Ovary (tissue), 9 donors: Measurements from ENCODE around the gene EID3. TPM values are rescaled to one million over a fixed set of nuclear protein-coding genes. Genes with fewer than 3 reads are reported as not detected.
"Not testable (repeated sequence)": the region's sequence is repeated elsewhere in the genome, so short reads cannot be mapped to it uniquely, and the experiment has no call there.

Source experiments
- DNase-seq, 5 donors: peaks; one replicate each; pipeline ENCODE4 v3.0.0-alpha.2; 2019 to 2020
- H3K27ac ChIP-seq, 2 donors: fragments of 200-600 bp; one replicate each; pipeline versions ENCODE4 v1.5.1 to v1.8.0; 2019 to 2022
- H3K27me3 ChIP-seq: fragments of 200-600 bp; one replicate; pipeline ENCODE4 v1.8.0; 2022
- H3K36me3 ChIP-seq: fragments of 200-600 bp; sonication (generic); one replicate; pipeline ENCODE4 v1.5.1; 2019
- H3K4me1 ChIP-seq: one replicate; pipeline ENCODE4 v1.8.1; 2013; ENCODE audit warnings: mild to moderate bottlenecking, moderate library complexity; ENCODE audit not compliant: insufficient read depth
- H3K4me3 ChIP-seq: fragments of 200-600 bp; sonication (generic); one replicate; pipeline ENCODE4 v1.5.1; 2017
- H3K9me3 ChIP-seq, 2 donors: fragments of 200-600 bp in 1 of 2; sonication (generic) in 1 of 2; one replicate each; pipeline versions ENCODE4 v1.5.1 to v1.8.1; 2013 to 2019; ENCODE audit warnings: mild to moderate bottlenecking in 1 of 2, moderate library complexity in 1 of 2
- EP300 ChIP-seq: sonication (generic); formaldehyde crosslinking; IDR thresholded peaks from one replicate; pipeline ENCODE4 v1.6.1; 2017; ENCODE audit warnings: antibody characterized with exemption
- POLR2A ChIP-seq: fragments of 450-650 bp; IDR thresholded peaks from one replicate; pipeline ENCODE4 v1.6.1; 2017; ENCODE audit warnings: antibody characterized with exemption, mild to moderate bottlenecking, moderate library complexity
- WGBS, 3 donors: extraction: QIAGEN DNeasy Blood & Tissue Kit in 1 of 3; methylation state at CpG; one replicate each; pipeline versions ENCODE4 v1.1.5 to v1.1.7; 2013 to 2017; 5-methylcytosine and 5-hydroxymethylcytosine counted together
- intact Hi-C, 4 donors: fragments of 100-400 bp; cut with DNase I; formaldehyde crosslinking; loops; one replicate each; pipeline versions ENCODE4 v1.11.0 to v1.15.1; 2022 to 2023
- polyA plus RNA-seq, 2 donors: library from polyadenylated mRNA; stranded (reverse); fragments of 200-250 nt in 1 of 2; fragments of 350-450 nt in 1 of 2; fragmentation: Illumina TruSeq in 1 of 2; extraction: RNeasy Lipid Tissue Mini Kit (QIAGEN cat#74804) in 1 of 2; gene quantifications; one replicate each; pipeline ENCODE4 v1.2.3, GENCODE V29; 2013 to 2014
- total RNA-seq, 7 donors: library from RNA; depleted of rRNA in 2 of 7; stranded (reverse); fragments of >200 nt in 2 of 7; fragmentation: NEBNext Ultra II Directional in 3 of 7; extraction: Animal tissue kit (Norgen Biotek cat#: 25700) in 3 of 7; gene quantifications; one replicate each; pipeline versions ENCODE4 v1.1.0 to v1.2.4, GENCODE V29; 2016 to 2023
- TF ChIP-seq, protein P1 (sequence below), 3 donors: fragments of 450-650 bp in 2 of 3; fragments of 200-600 bp in 1 of 3; IDR thresholded peaks; one replicate each; pipeline versions ENCODE4 v1.5.1 to v1.8.0; 2016 to 2022; ENCODE audit warnings: antibody characterized with exemption in 3 of 3, mild to moderate bottlenecking in 1 of 3
- donor health status: DM: no; HTN: no; CAD: no; lungs with moderate emphysema.
- donor health status: DM: no; HTN: no; CAD: no.
- donor health status: Bipolar disorder and iron deficiency.
- donor health status: DM: yes; HTN: yes; CAD: no.
- donor health status: DM: no; HTN: no; CAD: no.
- donor health status: DM: yes; HTN: yes; CAD: no.

The EID3 gene
- total and polyA plus RNA-seq, 9 donors: 3.0 to 23.4 (median 6.2) TPM

DNA sequence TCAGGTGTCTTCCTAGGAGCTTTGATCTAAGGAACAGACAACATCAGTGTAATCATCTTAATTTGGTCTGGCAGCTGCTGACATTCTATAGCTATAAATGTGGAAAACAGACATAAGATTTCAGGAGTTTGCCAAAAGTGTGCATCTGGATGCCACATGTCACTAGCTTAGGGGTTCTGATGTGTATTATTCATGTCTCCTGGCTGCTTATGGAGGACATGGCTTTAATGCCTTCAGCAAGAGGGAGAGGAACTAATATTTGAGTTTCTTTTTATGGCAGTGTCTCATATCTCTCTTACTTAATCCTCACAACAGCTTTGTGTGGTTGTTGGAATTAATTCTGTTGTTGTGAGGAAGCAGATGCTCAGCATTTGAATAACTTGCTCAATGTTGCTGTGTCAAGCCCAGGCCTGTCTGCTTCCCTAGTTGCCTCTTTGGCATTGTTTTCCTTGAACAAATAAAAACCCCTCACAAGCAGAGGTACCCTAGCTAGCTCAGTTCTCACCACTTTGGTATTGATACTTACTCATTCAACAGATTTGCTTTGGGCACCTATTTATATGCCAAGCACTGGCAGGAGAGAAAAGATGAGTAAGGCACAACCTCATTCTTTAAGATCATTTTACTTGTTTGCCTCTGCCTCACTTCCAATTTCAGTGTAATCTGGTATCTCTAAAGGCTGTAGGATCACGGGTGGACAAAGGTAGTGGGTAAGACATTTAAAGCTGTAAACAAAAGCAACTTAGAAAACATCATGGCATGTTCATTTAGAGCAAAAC is 39.8 kb upstream of the EID3 start:
- DNase-seq: no peak
- intact Hi-C loops: no loop called here
- TF ChIP-seq POLR2A: no peak
- TF ChIP-seq, protein P1, sequence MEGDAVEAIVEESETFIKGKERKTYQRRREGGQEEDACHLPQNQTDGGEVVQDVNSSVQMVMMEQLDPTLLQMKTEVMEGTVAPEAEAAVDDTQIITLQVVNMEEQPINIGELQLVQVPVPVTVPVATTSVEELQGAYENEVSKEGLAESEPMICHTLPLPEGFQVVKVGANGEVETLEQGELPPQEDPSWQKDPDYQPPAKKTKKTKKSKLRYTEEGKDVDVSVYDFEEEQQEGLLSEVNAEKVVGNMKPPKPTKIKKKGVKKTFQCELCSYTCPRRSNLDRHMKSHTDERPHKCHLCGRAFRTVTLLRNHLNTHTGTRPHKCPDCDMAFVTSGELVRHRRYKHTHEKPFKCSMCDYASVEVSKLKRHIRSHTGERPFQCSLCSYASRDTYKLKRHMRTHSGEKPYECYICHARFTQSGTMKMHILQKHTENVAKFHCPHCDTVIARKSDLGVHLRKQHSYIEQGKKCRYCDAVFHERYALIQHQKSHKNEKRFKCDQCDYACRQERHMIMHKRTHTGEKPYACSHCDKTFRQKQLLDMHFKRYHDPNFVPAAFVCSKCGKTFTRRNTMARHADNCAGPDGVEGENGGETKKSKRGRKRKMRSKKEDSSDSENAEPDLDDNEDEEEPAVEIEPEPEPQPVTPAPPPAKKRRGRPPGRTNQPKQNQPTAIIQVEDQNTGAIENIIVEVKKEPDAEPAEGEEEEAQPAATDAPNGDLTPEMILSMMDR (IDR thresholded peaks at IDR 0.05): no peak
- TF ChIP-seq EP300: no peak
- Histone ChIP-seq H3K9me3 (no peaks in the 10 kb centered on the region), H3K4me1 (no peaks in the 10 kb centered on the region), H3K4me3 (no peak overlapping the region), H3K27ac (no peak overlapping the region), H3K36me3 (no peaks in the 10 kb centered on the region), H3K27me3 (no peaks in the 10 kb centered on the region)
- WGBS, 3 donors: 43 to 64% (median 61%) methylated on average over 1 of the region's 1 CpG

DNA sequence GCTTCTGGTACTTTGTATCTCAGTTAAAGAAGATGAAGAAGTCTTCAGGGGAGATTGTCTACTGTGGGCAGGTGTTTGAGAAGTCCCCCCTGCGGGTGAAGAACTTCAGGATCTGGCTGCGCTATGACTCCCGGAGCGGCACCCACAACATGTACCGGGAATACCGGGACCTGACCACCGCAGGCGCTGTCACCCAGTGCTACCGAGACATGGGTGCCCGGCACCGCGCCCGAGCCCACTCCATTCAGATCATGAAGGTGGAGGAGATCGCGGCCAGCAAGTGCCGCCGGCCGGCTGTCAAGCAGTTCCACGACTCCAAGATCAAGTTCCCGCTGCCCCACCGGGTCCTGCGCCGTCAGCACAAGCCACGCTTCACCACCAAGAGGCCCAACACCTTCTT is 38.1 kb upstream of the EID3 start:
- H3K27me3 ChIP-seq, intact Hi-C loops, H3K27ac ChIP-seq, H3K36me3 ChIP-seq, H3K9me3 ChIP-seq, DNase-seq, H3K4me3 ChIP-seq, H3K4me1 ChIP-seq: not testable (repeated sequence)
- 92 to 97% (median 94%) methylated on average over 17 to 24 of the region's 24 CpGs for WGBS, 3 donors

DNA sequence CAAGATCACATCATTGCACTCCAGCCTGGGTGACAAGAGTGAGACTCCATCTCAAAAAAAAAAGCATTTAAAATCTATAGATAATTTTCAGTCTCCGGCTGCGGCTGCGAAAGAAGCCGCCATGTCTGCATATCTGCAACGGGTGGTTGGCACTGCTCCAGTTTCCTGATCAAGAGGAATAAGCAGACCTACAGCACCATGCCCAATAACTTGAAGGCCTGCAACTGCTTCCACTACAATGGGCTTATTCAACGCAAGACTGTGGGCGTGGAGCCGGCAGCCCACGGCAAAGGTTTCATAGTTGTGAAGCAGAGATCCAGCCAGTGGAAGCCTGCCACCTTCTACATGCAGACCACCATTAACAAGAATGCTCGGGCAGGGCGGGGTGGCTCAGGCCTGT is 30.6 kb upstream of the EID3 start:
- 89 to 94% (median 94%) methylated on average over 11 of the region's 11 CpGs for WGBS, 3 donors
- H3K36me3 ChIP-seq: no peaks in the 10 kb centered on the region
- TF ChIP-seq, protein P1 (IDR thresholded peaks at IDR 0.05): no peak
- TF ChIP-seq EP300 (no peak), POLR2A (no peak)
- H3K9me3 ChIP-seq: no peaks in the 10 kb centered on the region
- DNase-seq: no peak
- no peak overlapping the region for H3K4me3 ChIP-seq
- intact Hi-C loops: no loop called here
- H3K27ac ChIP-seq: no peak overlapping the region
- no peaks in the 10 kb centered on the region for H3K4me1 ChIP-seq
- H3K27me3 ChIP-seq: no peaks in the 10 kb centered on the region

GRCh38 chr12:104273503-104273902 is 30.0 kb upstream of the EID3 start:
- H3K4me3 ChIP-seq: no peak overlapping the region
- no peak overlapping the region for H3K27ac ChIP-seq
- no peak for DNase-seq
- H3K4me1 ChIP-seq: no peaks in the 10 kb centered on the region
- TF ChIP-seq, protein P1 (IDR thresholded peaks at IDR 0.05): no peak
- TF ChIP-seq EP300 (no peak), POLR2A (no peak)
- intact Hi-C loops: no loop called here
- 92 to 97% (median 93%) methylated on average over 11 of the region's 11 CpGs for WGBS, 3 donors
- H3K9me3 ChIP-seq: no peaks in the 10 kb centered on the region
- no peaks in the 10 kb centered on the region for H3K36me3 ChIP-seq
- no peaks in the 10 kb centered on the region for H3K27me3 ChIP-seq

DNA sequence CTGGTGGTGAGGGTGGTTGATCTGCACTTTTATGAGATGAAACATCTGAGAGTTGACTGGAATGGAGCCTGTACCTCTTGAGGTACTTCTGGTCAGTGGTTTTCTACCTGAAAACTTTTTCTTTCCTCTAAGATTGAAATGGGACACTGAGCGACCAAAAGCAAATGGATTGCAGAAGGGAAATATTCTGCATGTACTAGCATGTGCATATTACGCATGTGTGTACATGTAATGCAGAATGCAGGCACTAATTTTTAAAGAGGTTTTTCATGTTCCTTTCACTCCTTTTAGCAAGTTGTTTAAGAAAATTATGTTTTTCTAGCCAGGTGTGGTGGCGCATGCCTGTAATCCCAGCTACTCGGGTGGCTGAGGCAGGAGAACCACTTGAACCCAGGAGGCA is 28.7 kb upstream of the EID3 start:
- H3K27me3 ChIP-seq: no peaks in the 10 kb centered on the region
- intact Hi-C loops: no loop called here
- no peak overlapping the region for H3K4me3 ChIP-seq
- no peaks in the 10 kb centered on the region for H3K36me3 ChIP-seq
- TF ChIP-seq, protein P1 (IDR thresholded peaks at IDR 0.05): no peak
- no peak for TF ChIP-seq EP300
- no peak for TF ChIP-seq POLR2A
- no peaks in the 10 kb centered on the region for H3K9me3 ChIP-seq
- no peak for DNase-seq
- 95 to 98% (median 96%) methylated on average over 4 of the region's 4 CpGs for WGBS, 3 donors
- H3K27ac ChIP-seq: no peak overlapping the region
- no peaks in the 10 kb centered on the region for H3K4me1 ChIP-seq
